ENCODE results near the gene TMEM200A. TPM values are rescaled to one million over a fixed set of nuclear protein-coding genes. Genes with fewer than 3 reads are reported as not detected.

The TMEM200A gene
- total and polyA plus RNA-seq, 10 of the 15 experiments (the other 5 are each of a cell fraction or from before 2014, with no cell fraction given): 5.5 to 12.4 (median 9.6) TPM

DNA sequence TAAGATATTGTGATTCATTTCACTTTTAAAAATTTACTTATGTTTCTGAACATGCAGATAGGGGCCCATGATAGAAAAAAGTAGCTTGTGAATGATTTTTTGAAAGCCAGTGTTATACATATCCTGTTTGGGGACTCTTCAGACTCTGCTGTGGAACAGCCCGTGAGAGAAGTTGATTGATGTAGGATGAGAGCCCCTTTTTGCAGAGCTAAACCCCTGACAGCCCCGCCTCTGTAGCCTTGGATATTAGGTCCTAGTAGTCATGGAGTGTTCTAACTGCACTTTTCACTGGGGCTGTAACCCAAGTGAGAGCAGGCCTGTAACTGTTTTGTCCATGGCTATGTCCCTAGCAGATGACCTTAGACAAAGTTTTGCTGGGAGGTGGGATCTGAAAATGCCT is 8.2 kb downstream of the TMEM200A start:
- H3K4me2 ChIP-seq (ENCODE audit: control insufficient read depth, insufficient read depth): no peak overlapping the region

More for the DNA sequence above, 8.2 kb downstream of the TMEM200A start:
- ATAC-seq (no peak), DNase-seq (ENCODE audit: low read depth, low spot score) (no peak), FAIRE-seq (no peak)
- no peaks in the 10 kb centered on the region for H4K20me1 ChIP-seq (ENCODE audit: control insufficient read depth, insufficient read depth)
- H3K9ac ChIP-seq (ENCODE audit: control insufficient read depth, insufficient read depth, low read length): no peak overlapping the region
- no peaks in the 10 kb centered on the region for H3K36me3 ChIP-seq (ENCODE audit: control insufficient read depth in 2 of 2, insufficient read depth in 2 of 2, low read length in 1 of 2)
- ChIA-PET SMC1A (ENCODE audit: uncharacterized antibody, unreplicated experiment) (interaction anchor here (0.9 to 3.2 kb wide), 4 partner anchors 11 to 324 kb away, joined by 3 to 14 read pairs (median 4); no protein-coding TSS in a partner anchor), CTCF (interaction anchor here (0.8 to 3.5 kb wide), 4 partner anchors 9 to 152 kb away, joined by 3 to 21 read pairs (median 4); no protein-coding TSS in a partner anchor), RAD21 (ENCODE audit: unreplicated experiment) (interaction anchor here (0.8 to 1.3 kb wide), 2 partner anchors 8 to 23 kb away, joined by 3 to 4 read pairs; no protein-coding TSS in a partner anchor), POLR2A (interaction anchor here (0.7 to 1.7 kb wide), 2 partner anchors 21 to 51 kb away, joined by 3 to 4 read pairs; no protein-coding TSS in a partner anchor)
- H3K4me3 ChIP-seq: no peak overlapping the region
- no TSS peak for BruUV-seq (replicated peaks)
- no peaks in the 10 kb centered on the region for H3K4me1 ChIP-seq (ENCODE audit: control insufficient read depth, insufficient read depth, low read length)
- H3K27ac ChIP-seq (ENCODE audit: control insufficient read depth, insufficient read depth): no peak overlapping the region
- no peak overlapping the region for H2AFZ ChIP-seq (ENCODE audit: control insufficient read depth, low read depth, low read length)
- TF ChIP-seq MYB (IDR thresholded peaks at IDR 0.05; ENCODE audit: borderline replicate concordance, low read depth, low read length) (no peak), ZBED1 (IDR thresholded peaks at IDR 0.05; ENCODE audit: borderline replicate concordance) (no peak), BMI1 (IDR thresholded peaks at IDR 0.05; ENCODE audit: borderline replicate concordance) (no peak), FOS (IDR thresholded peaks at IDR 0.05; ENCODE audit: borderline replicate concordance, extremely low read depth, insufficient read length) (no peak), LARP7 (IDR thresholded peaks at IDR 0.05) (no peak), TCF3 (IDR thresholded peaks at IDR 0.05; ENCODE audit: borderline replicate concordance, insufficient read depth, low read depth, low read length) (no peak), STAT1 (conservative IDR thresholded peaks at IDR 0.05) (no peak), NBN (IDR thresholded peaks at IDR 0.05) (no peak), ZNF592 (IDR thresholded peaks at IDR 0.05) (no peak), ZNF24 (IDR thresholded peaks at IDR 0.05) (no peak), SP1 (IDR thresholded peaks at IDR 0.05; ENCODE audit: low read depth, low read length) (no peak)
- TF ChIP-seq, protein P1, sequence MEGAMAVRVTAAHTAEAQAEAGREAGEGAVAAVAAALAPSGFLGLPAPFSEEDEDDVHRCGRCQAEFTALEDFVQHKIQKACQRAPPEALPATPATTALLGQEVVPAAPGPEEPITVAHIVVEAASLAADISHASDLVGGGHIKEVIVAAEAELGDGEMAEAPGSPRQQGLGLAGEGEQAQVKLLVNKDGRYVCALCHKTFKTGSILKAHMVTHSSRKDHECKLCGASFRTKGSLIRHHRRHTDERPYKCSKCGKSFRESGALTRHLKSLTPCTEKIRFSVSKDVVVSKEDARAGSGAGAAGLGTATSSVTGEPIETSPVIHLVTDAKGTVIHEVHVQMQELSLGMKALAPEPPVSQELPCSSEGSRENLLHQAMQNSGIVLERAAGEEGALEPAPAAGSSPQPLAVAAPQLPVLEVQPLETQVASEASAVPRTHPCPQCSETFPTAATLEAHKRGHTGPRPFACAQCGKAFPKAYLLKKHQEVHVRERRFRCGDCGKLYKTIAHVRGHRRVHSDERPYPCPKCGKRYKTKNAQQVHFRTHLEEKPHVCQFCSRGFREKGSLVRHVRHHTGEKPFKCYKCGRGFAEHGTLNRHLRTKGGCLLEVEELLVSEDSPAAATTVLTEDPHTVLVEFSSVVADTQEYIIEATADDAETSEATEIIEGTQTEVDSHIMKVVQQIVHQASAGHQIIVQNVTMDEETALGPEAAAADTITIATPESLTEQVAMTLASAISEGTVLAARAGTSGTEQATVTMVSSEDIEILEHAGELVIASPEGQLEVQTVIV (IDR thresholded peaks at IDR 0.05; ENCODE audit: borderline replicate concordance, partially characterized antibody): no peak
- intact Hi-C loops (cut with micrococcal nuclease; ENCODE audit: unreplicated experiment): no loop called here
- H3K79me2 ChIP-seq (ENCODE audit: control insufficient read depth, insufficient read depth, low read length): no peaks in the 10 kb centered on the region
- in situ Hi-C loops (cut with MboI): no loop called here
- no peaks in the 10 kb centered on the region for H3K9me3 ChIP-seq (replicated peaks; ENCODE audit: control insufficient read depth, insufficient read depth, low read length)
- H3K27me3 ChIP-seq (replicated peaks in 1 of 2; ENCODE audit: control insufficient read depth in 2 of 2, insufficient read depth in 2 of 2, low read length in 1 of 2): no peaks in the 10 kb centered on the region
- 36% methylated on average over 2 of the region's 2 CpGs for WGBS (ENCODE audit: insufficient coverage, insufficient replicate concordance, low lambda C conversion rate, missing lambda C conversion rate)
